AG04450 (cell line): ENCODE results near the gene COL25A1. TPM values are rescaled to one million over a fixed set of nuclear protein-coding genes. Genes with fewer than 3 reads are reported as not detected.

Source experiments
- CTCF ChIA-PET: fragments of 300-600, 350-600 bp; formaldehyde crosslinking; extraction: SDS; loops from one replicate; lab custom pipeline; 2022; ENCODE audit warnings: antibody characterized with exemption, inconsistent platforms; lab: Charles Lee
- POLR2A ChIA-PET: fragments of 350-600 bp; formaldehyde crosslinking; extraction: SDS; loops from one replicate; lab custom pipeline; 2021; ENCODE audit warnings: antibody characterized with exemption, inconsistent platforms; lab: Yijun Ruan, JAX
- DNase-seq: peaks from one replicate; pipeline ENCODE4 v3.0.0-alpha.2; 2011; ENCODE audit warnings: low read depth, low spot score
- H3K27ac ChIP-seq: one replicate; pipeline ENCODE4 v1.5.1; 2012; ENCODE audit warnings: low read depth, low read length, control low read depth
- H3K27me3 ChIP-seq: one replicate; pipeline ENCODE4 v1.6.0; 2012; ENCODE audit warnings: low read length; ENCODE audit not compliant: control insufficient read depth, insufficient read depth
- H3K4me3 ChIP-seq: 2 replicates; pipeline ENCODE4 v1.5.1; 2011; ENCODE audit warnings: mild to moderate bottlenecking, low read depth, low read length, control low read depth
- H3K9me3 ChIP-seq: 2 replicates; pipeline ENCODE4 v1.5.1; 2012; ENCODE audit warnings: low read length; ENCODE audit not compliant: control insufficient read depth, insufficient read depth
- polyA plus RNA-seq: library from polyadenylated mRNA; depleted of rRNA; stranded (reverse); fragments of >200 nt; gene quantifications from 2 replicates; pipeline ENCODE4 v1.2.3, GENCODE V29; 2011
- TF ChIP-seq, protein P1 (sequence below): IDR thresholded peaks from 2 replicates; pipeline ENCODE4 v1.5.1; 2011; ENCODE audit warnings: low read depth, low read length, control low read depth, inconsistent platforms

The COL25A1 gene
- polyA plus RNA-seq, 1 experiment, result not detected

- H3K9me3 ChIP-seq, result no peaks in the 10 kb centered on the region
- no peak for DNase-seq
- TF ChIP-seq, protein P1, sequence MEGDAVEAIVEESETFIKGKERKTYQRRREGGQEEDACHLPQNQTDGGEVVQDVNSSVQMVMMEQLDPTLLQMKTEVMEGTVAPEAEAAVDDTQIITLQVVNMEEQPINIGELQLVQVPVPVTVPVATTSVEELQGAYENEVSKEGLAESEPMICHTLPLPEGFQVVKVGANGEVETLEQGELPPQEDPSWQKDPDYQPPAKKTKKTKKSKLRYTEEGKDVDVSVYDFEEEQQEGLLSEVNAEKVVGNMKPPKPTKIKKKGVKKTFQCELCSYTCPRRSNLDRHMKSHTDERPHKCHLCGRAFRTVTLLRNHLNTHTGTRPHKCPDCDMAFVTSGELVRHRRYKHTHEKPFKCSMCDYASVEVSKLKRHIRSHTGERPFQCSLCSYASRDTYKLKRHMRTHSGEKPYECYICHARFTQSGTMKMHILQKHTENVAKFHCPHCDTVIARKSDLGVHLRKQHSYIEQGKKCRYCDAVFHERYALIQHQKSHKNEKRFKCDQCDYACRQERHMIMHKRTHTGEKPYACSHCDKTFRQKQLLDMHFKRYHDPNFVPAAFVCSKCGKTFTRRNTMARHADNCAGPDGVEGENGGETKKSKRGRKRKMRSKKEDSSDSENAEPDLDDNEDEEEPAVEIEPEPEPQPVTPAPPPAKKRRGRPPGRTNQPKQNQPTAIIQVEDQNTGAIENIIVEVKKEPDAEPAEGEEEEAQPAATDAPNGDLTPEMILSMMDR, result no peak
- CTCF ChIA-PET, result interaction anchor here (1.5 kb wide), 1 partner anchor 202 kb away, joined by 3 read pairs; no protein-coding TSS in a partner anchor
- POLR2A ChIA-PET, result no interaction called here
- H3K4me3 ChIP-seq, result no peak overlapping the region
- H3K27me3 ChIP-seq, result no peaks in the 10 kb centered on the region
- H3K27ac ChIP-seq, result no peak overlapping the region
Observed at GRCh38 chr4:109037026-109037425, 265.4 kb downstream of the COL25A1 start.

DNA sequence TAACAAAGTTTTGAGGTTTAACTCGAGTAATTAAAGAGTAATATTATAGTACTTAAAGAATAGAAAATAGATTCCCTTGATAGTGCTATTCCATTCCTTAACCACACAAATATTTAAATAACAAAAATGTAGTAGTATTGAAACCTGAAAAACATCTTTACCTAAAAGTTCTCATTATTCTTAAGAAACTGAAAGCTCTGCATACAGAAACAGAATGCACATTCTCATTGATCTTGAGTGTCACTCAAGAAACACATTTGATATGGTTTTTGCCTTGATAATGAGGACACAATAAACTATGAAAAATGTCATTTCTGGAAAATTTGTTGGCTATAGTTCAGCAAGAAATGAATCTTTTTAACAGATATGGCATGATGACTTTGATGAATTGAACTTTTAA, 268.5 kb downstream of the COL25A1 start:
- ChIA-PET POLR2A (no interaction called here), CTCF (no interaction called here)
- H3K4me3 ChIP-seq, result no peak overlapping the region
- no peak for DNase-seq
- no peak overlapping the region for H3K27ac ChIP-seq
- TF ChIP-seq, protein P1, result no peak
- no peaks in the 10 kb centered on the region for H3K27me3 ChIP-seq
- no peaks in the 10 kb centered on the region; the same call in 1 of the 2 replicates for H3K9me3 ChIP-seq

DNA sequence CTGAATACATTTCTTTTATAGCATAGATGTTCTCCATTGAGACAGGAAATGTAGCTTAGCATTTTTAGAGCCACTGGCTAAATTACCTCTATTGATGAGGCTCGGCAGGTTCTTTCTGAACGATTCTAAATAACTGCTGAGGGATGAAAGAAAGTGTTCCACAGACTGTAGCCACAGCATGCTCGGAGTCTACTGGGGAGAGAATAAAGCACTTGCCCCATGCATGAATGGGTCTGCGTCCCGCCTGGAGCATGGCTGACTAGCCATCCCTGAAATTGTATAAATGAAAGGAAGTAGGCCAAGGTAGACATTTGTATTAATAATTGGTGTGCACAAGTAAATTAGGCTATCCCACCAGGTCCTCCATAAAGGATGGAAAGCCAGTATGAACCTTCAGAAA, 269.8 kb downstream of the COL25A1 start:
- no peak overlapping the region for H3K4me3 ChIP-seq
- TF ChIP-seq, protein P1, result no peak
- H3K27ac ChIP-seq, result no peak overlapping the region
- ChIA-PET CTCF (interaction anchor here (0.7 kb wide), 1 partner anchor 1014 kb away, joined by 3 read pairs; no protein-coding TSS in a partner anchor), POLR2A (no interaction called here)
- H3K27me3 ChIP-seq, result no peaks in the 10 kb centered on the region
- DNase-seq, result no peak
- no peaks in the 10 kb centered on the region; the same call in 1 of the 2 replicates for H3K9me3 ChIP-seq

DNA sequence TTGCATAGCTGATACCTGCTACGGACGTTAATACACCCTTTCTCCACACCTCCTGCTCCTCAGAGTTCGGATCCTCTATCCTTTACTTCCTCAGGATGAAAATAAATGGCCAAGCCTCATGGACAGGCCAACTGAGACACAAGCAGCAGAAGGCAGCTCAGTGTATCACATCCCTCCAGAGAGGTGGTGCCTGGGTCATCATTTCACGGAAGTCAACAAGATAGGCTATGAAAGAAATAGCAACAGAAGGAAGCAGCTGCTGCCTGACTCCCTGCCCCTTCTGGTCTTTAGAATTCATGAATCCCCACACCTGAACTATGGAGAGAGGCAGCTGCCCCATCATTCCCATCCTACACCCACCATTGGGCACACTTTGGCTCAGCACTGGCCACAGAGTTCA, 272.5 kb downstream of the COL25A1 start:
- Histone ChIP-seq H3K27ac (peak overlapping the region; percentile 11), H3K9me3 (no peaks in the 10 kb centered on the region; the same call in 1 of the 2 replicates), H3K4me3 (no peak overlapping the region), H3K27me3 (no peaks in the 10 kb centered on the region)
- DNase-seq, result no peak
- ChIA-PET POLR2A (no interaction called here), CTCF (no interaction called here)
- TF ChIP-seq, protein P1, result no peak

- no peaks in the 10 kb centered on the region for H3K27me3 ChIP-seq
- H3K9me3 ChIP-seq, result no peaks in the 10 kb centered on the region; the same call in 1 of the 2 replicates
- ChIA-PET POLR2A (no interaction called here), CTCF (no interaction called here)
- H3K27ac ChIP-seq, result no peak overlapping the region
- DNase-seq, result no peak
- TF ChIP-seq, protein P1, result no peak
- no peak overlapping the region for H3K4me3 ChIP-seq
Observed at GRCh38 chr4:109027016-109027500, 275.4 kb downstream of the COL25A1 start.
